OCI-LY3 (cell line): ENCODE data around the gene TRMT11.

Source experiments
- H2AFZ ChIP-seq: fragments of 200-600, 300-600 bp; shearing (Covaris generic); 2 replicates; pipeline ENCODE4 v1.6.0; 2014; ENCODE audit warnings: antibody characterized with exemption, low read depth, low read length
- H3K27ac ChIP-seq: fragments of 200-600, 300-600 bp; sonication (generic); 2 replicates; pipeline ENCODE4 v1.5.1; 2014; ENCODE audit warnings: mild to moderate bottlenecking, low read length, moderate library complexity, mixed read lengths
- H3K27me3 ChIP-seq: fragments of 200-600, 300-600 bp; sonication (generic); 2 replicates; pipeline ENCODE4 v1.6.1; 2014; ENCODE audit warnings: low read depth, low read length, mixed read lengths
- H3K36me3 ChIP-seq: fragments of 200-600, 300-600 bp; sonication (generic); replicated peaks from 2 replicates; pipeline ENCODE3; 2014; ENCODE audit warnings: low read depth, low read length, mixed read lengths
- H3K4me1 ChIP-seq: fragments of 300-600, 200-600 bp; sonication (generic); 2 replicates; pipeline ENCODE4 v1.6.1; 2014; ENCODE audit warnings: low read length, mixed read lengths
- H3K4me2 ChIP-seq: fragments of 200-600, 300-600 bp; sonication (generic); 2 replicates; pipeline ENCODE4 v1.6.1; 2014; ENCODE audit warnings: low read length, mixed read lengths
- H3K4me3 ChIP-seq: fragments of 300-600, 200-600 bp; sonication (generic); 2 replicates; pipeline ENCODE4 v1.5.1; 2014; ENCODE audit warnings: antibody characterized with exemption, mild to moderate bottlenecking, low read length, moderate library complexity
- H3K79me2 ChIP-seq: fragments of 300-600, 200-600 bp; shearing (Covaris generic); 2 replicates; pipeline ENCODE4 v1.6.1; 2014; ENCODE audit warnings: mild to moderate bottlenecking, low read length, mixed read lengths
- H3K9ac ChIP-seq: fragments of 300-600, 200-600 bp; shearing (Covaris generic); 2 replicates; pipeline ENCODE4 v1.6.0; 2014; ENCODE audit warnings: mild to moderate bottlenecking, low read length, moderate library complexity
- H3K9me3 ChIP-seq: fragments of 200-600, 300-600 bp; shearing (Covaris generic); 2 replicates; pipeline ENCODE4 v1.6.1; 2014; ENCODE audit warnings: low read length, mixed read lengths; ENCODE audit not compliant: insufficient read depth
- H4K20me1 ChIP-seq: fragments of 200-600, 300-600 bp; sonication (generic); 2 replicates; pipeline ENCODE4 v1.6.1; 2016; ENCODE audit warnings: low read length, mixed read lengths; ENCODE audit not compliant: insufficient read depth
- CTCF ChIP-seq: fragments of 200-600, 300-600 bp; sonication (generic); IDR thresholded peaks from 2 replicates; pipeline ENCODE4 v1.5.1; 2014; ENCODE audit warnings: antibody characterized with exemption, low read length, low read depth
- EZH2phosphoT487 ChIP-seq: fragments of 200-600 bp; shearing (Covaris generic); IDR thresholded peaks from 2 replicates; pipeline ENCODE4 v1.6.1; 2018; ENCODE audit warnings: antibody characterized with exemption, mixed run types, low read depth

TRMT11 gene

GRCh38 chr6:126060400-126060799 lies 74.1 kb downstream of the TRMT11 start:
- H3K36me3 ChIP-seq, result no peaks in the 10 kb centered on the region
- H3K9ac ChIP-seq, result no peak overlapping the region
- H3K4me1 ChIP-seq, result peaks cover 9% of the 10 kb centered on the region
- no peak overlapping the region for H3K4me2 ChIP-seq
- H3K9me3 ChIP-seq, result no peaks in the 10 kb centered on the region
- TF ChIP-seq EZH2phosphoT487, result no peak
- TF ChIP-seq CTCF, result no peak
- no peaks in the 10 kb centered on the region for H3K27me3 ChIP-seq
- no peak overlapping the region for H3K4me3 ChIP-seq
- H2AFZ ChIP-seq, result no peak overlapping the region
- no peaks in the 10 kb centered on the region for H3K79me2 ChIP-seq
- no peaks in the 10 kb centered on the region for H4K20me1 ChIP-seq
- H3K27ac ChIP-seq, result no peak overlapping the region

GRCh38 chr6:126063512-126064146 lies 77.3 kb downstream of the TRMT11 start:
- no peak overlapping the region for H3K9ac ChIP-seq
- H4K20me1 ChIP-seq, result no peaks in the 10 kb centered on the region
- no peaks in the 10 kb centered on the region for H3K27me3 ChIP-seq
- no peaks in the 10 kb centered on the region for H3K79me2 ChIP-seq
- no peaks in the 10 kb centered on the region for H3K36me3 ChIP-seq
- no peak overlapping the region for H3K27ac ChIP-seq
- no peaks in the 10 kb centered on the region for H3K9me3 ChIP-seq
- no peak overlapping the region for H3K4me2 ChIP-seq
- no peak overlapping the region for H2AFZ ChIP-seq
- peaks cover 9% of the 10 kb centered on the region for H3K4me1 ChIP-seq
- H3K4me3 ChIP-seq, result no peak overlapping the region
- TF ChIP-seq EZH2phosphoT487 (no peak), CTCF (no peak)

- Histone ChIP-seq H3K9me3 (no peaks in the 10 kb centered on the region), H3K79me2 (no peaks in the 10 kb centered on the region), H3K4me3 (no peak overlapping the region), H3K27me3 (no peaks in the 10 kb centered on the region), H3K9ac (no peak overlapping the region), H3K4me2 (no peak overlapping the region), H3K27ac (no peak overlapping the region), H3K36me3 (no peaks in the 10 kb centered on the region), H3K4me1 (peaks cover 9% of the 10 kb centered on the region), H4K20me1 (no peaks in the 10 kb centered on the region), H2AFZ (no peak overlapping the region)
- TF ChIP-seq CTCF (no peak), EZH2phosphoT487 (no peak)
Observed at GRCh38 chr6:126064257-126064747, 78.0 kb downstream of the TRMT11 start.

- Histone ChIP-seq H3K27me3 (no peaks in the 10 kb centered on the region), H3K79me2 (no peaks in the 10 kb centered on the region), H3K9me3 (no peaks in the 10 kb centered on the region), H3K4me3 (no peak overlapping the region), H3K27ac (no peak overlapping the region), H3K36me3 (no peaks in the 10 kb centered on the region), H3K4me1 (peaks cover 9% of the 10 kb centered on the region), H3K4me2 (no peak overlapping the region), H4K20me1 (no peaks in the 10 kb centered on the region), H2AFZ (no peak overlapping the region), H3K9ac (no peak overlapping the region)
- TF ChIP-seq EZH2phosphoT487 (no peak), CTCF (no peak)
Observed at GRCh38 chr6:126064748-126065401, 78.5 kb downstream of the TRMT11 start.
